Left cardiac atrium (tissue), 4 donors: Measurements from ENCODE around the gene GSG1. TPM values are rescaled to one million over a fixed set of nuclear protein-coding genes. Genes with fewer than 3 reads are reported as not detected.

Source experiments
- ATAC-seq, 2 donors: fragments of 200-7000 bp; cut with Tn5 transposase; one replicate each; pipeline ENCODE4 v1.9.1; 2020; ENCODE audit warnings: mild to moderate bottlenecking in 2 of 2, moderate library complexity in 2 of 2
- DNase-seq: peaks from one replicate; pipeline ENCODE4 v3.0.0-alpha.2; 2020
- intact Hi-C, 2 donors: fragments of 100-400 bp; cut with DNase I; formaldehyde crosslinking; loops; one replicate each; pipeline versions ENCODE4 v1.14.1 to v1.15.1; 2022 to 2023
- total RNA-seq, 2 donors: library from RNA; stranded (reverse); fragmentation: NEBNext Ultra II Directional; extraction: Animal tissue kit (Norgen Biotek cat#: 25700); gene quantifications; one replicate each; pipeline ENCODE4 v1.2.1, GENCODE V29; 2021
- donor health status: DM: no; HTN: yes; CAD: no.
- donor health status: DM: no; HTN: yes; CAD: no; lungs with severe emphysema.
- donor health status: DM: yes; HTN: yes; CAD: no.
- donor health status: Dilated cardiomyopathy.

The GSG1 gene
- total RNA-seq, 2 donors from 2014 or later: not detected

GRCh38 chr12:13124656-13125505, 21.4 kb upstream of the GSG1 start:
- DNase-seq (no peak), ATAC-seq (peak; percentile 44 to 92)
- intact Hi-C loops: no loop called here

GRCh38 chr12:13121568-13121967, 18.1 kb upstream of the GSG1 start:
- ATAC-seq (peak in 1 of 2 donors; percentile 5), DNase-seq (no peak)
- intact Hi-C loops: no loop called here

DNA sequence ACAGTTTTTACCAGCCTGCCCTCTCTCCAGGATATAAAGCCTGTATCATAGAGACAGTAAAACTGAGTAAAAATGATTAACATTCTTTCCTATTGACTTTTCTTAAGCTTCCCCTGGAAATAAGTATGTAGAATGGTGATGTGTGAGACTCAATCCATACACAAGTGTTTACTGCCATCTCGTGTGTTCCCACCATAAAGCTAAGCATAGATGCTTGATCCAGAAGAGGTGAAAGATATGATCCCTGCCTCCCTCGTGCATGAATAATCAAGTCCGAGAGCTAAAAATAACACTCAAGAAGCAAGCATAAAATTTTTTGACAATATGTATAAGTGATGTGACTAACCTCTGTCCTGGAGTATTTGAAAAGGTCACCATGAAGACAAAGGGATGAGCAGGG, 16.9 kb upstream of the GSG1 start:
- intact Hi-C loops: no loop called here
- no peak for DNase-seq
- ATAC-seq: no peak

- ATAC-seq (no peak), DNase-seq (no peak)
- intact Hi-C loops: no loop called here
Measured at GRCh38 chr12:13119826-13120225, 16.4 kb upstream of the GSG1 start.

- peak; percentile 53 to 57 for ATAC-seq
- intact Hi-C loops: no loop called here
- DNase-seq: no peak
Measured at GRCh38 chr12:13117029-13117428, 13.6 kb upstream of the GSG1 start.

DNA sequence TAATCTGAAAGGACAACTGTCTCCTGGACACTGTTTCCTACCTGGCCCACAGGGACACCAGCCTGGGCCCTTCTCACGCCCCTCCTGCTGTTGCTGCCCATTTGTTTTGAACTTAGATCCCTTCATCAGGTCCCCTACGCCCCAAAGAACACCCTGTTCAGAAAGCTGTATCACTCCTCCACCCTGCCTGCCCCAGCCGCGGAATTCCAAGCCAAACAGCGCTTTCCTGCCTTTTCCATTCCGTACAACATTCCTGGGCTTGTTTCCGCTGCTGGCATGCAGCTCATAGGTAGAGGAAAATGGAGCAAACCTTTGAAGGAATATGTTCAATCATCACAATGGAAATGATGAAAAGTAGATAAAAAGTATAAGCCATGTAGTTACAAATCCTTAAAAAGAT, 12.8 kb upstream of the GSG1 start:
- peak; percentile 70 for DNase-seq
- intact Hi-C loops: no loop called here
- peak in 1 of 2 donors; percentile 47 for ATAC-seq

DNA sequence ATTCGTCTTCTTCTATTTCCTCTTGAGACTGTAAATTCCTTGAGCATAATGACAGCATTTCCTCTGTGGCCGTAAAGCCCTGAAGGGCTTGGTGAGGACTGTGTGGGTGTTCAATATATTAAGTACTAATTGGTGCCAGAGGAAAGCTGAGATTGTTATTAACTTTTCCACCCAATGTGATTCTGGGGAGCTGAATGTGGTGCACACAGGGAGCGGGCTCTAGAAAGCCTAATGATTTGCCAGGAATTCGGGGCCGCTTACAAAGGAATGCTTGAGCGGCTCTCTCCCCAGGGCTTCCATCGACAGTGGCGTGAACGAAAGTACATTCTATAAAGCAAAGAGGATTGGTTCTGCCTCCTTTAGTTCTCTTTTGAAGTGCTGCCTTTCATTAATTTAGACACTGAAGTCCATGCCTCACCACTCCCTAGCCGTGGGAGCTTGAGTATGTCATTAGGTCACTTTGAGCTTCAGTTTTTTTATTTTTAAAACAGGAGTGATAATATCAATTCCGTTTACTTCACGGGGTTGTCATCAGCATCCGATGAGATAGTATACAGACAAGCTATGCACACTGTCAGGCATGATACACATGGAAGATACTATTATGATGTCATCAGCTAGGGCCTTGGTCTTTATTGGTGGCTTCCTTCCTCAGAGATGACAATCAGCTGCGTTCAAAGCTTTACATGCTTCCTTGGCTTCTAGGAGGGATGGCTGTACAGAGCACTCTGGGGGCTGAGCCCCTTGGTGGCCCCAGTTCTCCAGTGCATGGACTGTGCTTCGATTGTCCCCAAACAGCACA, 11.0 kb upstream of the GSG1 start:
- DNase-seq (no peak), ATAC-seq (peak in 1 of 2 donors; percentile 49)

GRCh38 chr12:13112968-13113367, 9.5 kb upstream of the GSG1 start:
- intact Hi-C loops: no loop called here

More for the DNA sequence above, 11.0 kb upstream of the GSG1 start:
- intact Hi-C loops: no loop called here

DNA sequence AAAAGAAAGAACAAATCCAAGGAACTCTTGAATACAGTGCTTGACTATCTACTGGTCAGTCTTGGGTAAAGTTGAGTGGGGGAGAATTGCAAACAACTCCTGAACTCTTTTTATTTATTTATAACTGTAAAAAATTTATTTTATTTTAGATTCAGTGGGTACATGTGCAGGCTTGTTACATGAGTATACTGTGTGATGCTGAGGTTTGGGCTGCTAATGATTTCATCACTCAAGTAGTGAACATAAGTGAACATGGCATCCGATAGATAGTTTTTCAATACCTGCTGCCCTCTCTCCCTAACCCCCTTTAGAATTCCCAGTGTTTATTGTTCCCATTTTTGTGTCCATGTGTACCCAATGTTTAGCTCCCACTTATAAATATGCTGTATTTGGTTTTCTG, 3.2 kb upstream of the GSG1 start:
- ATAC-seq: no peak
- intact Hi-C loops: no loop called here
- DNase-seq: no peak

More at GRCh38 chr12:13112968-13113367, 9.5 kb upstream of the GSG1 start:
- DNase-seq (no peak), ATAC-seq (no peak)

DNA sequence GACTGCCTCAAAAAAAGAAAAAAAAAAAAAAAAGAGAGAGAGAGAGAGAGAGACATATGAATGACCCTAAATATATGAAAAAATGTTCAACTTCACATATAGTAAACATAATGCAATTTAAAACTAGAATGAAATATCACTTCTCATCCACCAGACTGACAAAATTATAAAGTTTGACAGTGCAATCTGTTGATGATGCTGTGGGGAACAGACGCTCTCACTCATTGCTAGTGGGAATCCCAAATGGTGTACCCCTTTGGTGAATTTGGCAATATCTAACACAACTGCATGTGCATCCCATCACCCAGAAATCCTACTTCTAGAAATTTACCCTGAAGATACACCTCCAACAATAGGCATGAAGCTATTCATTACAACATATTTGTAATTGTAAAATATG, 2.3 kb upstream of the GSG1 start:
- DNase-seq (no peak), ATAC-seq (no peak)
- intact Hi-C loops: no loop called here

DNA sequence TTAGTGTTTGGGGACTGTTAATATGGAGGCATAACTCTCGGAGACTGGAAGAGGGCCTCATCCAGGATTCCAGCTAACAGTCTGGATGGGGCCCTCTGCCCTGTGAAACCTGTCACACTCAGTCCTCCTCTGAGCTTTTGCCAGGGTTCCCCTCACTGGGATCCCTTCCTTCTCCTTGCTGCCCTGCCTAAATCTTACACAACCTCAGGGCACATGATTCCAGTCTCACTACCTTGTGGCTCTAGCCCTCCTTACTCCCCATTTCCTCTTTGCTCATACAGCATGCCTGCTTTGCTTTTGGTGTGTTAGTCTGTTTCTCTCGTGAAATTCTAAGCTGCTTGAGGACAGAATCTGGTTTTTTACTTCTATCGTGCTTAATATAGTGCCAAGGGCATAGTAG, 942 bp upstream of the GSG1 start:
- DNase-seq (no peak), ATAC-seq (no peak)
- intact Hi-C loops: no loop called here

DNA sequence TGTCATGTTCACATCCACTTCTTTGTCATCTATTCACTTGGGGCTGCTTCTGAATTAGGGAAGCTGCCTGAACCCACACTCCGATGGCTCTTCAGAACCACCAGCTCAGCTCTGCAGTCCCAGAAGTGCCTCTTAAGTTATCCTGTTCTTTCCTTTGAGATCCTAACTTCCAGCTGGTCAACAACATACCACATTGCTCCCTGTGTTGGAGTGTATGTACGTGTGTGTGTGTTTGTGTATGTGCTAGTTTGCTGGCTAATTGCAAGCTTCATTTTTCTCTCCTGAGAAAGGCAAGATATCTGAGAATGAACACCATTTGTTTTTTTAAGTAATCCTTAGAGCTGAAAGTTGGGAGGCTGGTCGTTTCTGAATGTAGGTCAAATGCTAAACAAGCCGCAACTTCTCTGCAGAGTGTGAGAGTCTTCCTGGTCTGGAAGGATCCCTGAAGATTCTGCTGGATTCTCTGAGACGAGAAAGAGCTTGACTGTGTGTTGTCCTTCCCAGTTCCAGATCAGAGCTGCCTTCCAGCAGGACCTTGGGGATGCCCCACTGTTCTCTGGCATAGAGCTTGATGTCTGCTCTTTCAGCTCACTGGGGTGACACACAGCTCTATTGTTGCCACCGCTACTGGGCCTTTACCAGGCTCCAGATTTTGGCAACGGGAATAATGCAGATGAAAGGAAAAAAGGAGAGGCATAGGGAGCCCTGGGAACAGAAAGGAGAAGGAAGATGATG, 839 bp downstream of the GSG1 start:
- intact Hi-C loops: no loop called here
- DNase-seq: no peak
- no peak for ATAC-seq

DNA sequence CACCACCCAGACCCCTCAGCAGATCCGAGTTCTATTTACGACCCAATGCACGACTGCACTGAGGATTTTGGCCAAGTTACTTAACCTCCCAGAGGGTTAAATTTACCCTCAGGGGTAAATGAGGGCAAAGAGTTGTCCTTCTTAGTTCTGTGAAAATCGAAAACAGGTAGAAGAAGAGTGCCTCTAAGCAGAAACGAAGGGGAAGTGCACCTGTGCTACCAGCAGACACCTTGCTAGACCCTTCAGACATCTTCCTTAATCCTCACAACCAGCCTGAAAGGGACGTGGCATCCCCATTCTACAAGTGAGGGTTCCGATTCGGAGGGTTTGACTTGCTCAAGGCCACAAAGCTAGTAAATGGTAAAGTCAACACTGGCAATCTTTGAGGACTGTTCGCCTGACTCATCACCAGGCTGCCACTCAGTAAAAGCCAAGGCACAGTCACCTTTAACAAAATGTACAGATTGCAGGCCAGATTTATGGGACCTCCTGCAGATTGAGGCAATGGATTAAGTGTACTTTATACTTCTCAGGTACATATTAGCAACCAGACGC, 1.6 kb downstream of the GSG1 start:
- intact Hi-C loops: no loop called here
- DNase-seq (no peak), ATAC-seq (no peak)

GRCh38 chr12:13100882-13101769, 2.3 kb downstream of the GSG1 start:
- intact Hi-C loops: no loop called here
- peak; percentile 95 for DNase-seq
- peak; percentile 87 to 90 for ATAC-seq

DNA sequence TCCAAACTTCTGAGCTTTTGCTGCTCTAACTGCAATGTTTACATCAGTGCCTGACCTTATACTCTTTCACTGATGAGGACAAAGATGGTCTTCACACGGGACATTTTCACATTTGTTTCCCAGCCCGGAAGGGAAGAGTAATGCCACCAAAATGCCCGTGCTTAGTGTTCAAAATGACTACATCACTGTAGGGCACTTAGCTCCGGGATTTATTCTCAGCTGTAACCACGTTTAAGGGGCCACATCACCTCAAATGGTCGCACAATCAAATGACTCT, 2.9 kb downstream of the GSG1 start:
- DNase-seq (no peak), ATAC-seq (no peak)
- intact Hi-C loops: no loop called here

- DNase-seq (no peak), ATAC-seq (no peak)
- intact Hi-C loops: loop anchor here (2.0 to 10.0 kb wide), 5 partner anchors 95 to 185 kb away; partner anchors contain the start of genes EMP1 (in 1 of the 2) and HEBP1 (in 1 of the 2)
Measured at GRCh38 chr12:13099844-13100604, 3.4 kb downstream of the GSG1 start.

DNA sequence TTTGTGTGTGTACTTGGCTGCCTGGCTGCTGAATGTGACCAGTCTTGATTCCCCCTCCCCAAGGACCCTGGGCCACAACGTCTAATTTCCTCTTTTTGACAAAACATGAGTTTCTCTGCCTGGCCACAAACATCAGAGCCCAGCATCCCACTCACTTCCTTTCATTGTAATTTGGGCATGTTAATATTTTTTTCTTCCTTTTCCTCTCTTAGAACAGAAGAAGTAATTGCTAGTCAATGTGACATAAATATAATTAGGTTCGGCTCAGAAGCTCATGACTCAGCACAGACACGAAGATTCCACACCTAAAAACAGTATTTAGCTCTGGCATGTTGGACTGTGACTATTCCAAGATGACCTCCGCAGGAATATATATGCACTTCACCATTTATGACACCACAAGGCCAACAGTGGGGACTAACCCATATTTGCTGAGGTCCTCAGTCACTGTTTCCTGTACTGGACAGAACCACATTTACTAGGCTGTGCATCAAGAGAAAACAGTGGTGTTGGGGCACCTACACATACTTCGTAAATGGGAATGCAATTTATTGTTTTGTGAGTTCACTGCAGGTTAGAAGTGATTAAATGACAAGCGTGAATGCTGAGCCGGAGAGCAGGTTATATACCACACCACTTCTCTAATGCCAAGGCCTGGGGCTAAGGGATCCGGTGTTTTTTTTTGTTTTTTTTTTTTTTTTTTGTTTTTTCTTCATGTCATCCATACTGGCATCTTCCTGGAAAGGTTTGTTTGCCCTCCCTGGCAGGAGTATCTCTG, 4.2 kb downstream of the GSG1 start:
- no peak for DNase-seq

More for the DNA sequence above, 4.2 kb downstream of the GSG1 start:
- intact Hi-C loops: loop anchor here (2.0 to 10.0 kb wide), 5 partner anchors 94 to 184 kb away; partner anchors contain the start of genes EMP1 (in 1 of the 2) and HEBP1 (in 1 of the 2)
- ATAC-seq: no peak
